IMR-90 (cell line): ENCODE results near the gene TBC1D24. TPM values are rescaled to one million over a fixed set of nuclear protein-coding genes. Genes with fewer than 3 reads are reported as not detected.

Experiments
- ATAC-seq: fragments of 200-7000 bp; cut with Tn5 transposase; 2 replicates; pipeline ENCODE4 v1.9.1; 2020; ENCODE audit warnings: low read depth, mild to moderate bottlenecking, moderate library complexity
- BruUV-seq: library from RNA; stranded (reverse); fragments of 400-500 nt; replicated peaks from 2 replicates; lab custom pipeline; 2021; lab: Mats Ljungman, UMichigan
- CTCF ChIA-PET: fragments of 300-600 bp; formaldehyde crosslinking; extraction: SDS; loops from one replicate; lab custom pipeline; 2021; ENCODE audit warnings: antibody characterized with exemption; lab: Yijun Ruan, JAX
- POLR2A ChIA-PET: fragments of 300-600 bp; sonication (Branson Sonifier 250); formaldehyde crosslinking; loops from one replicate; lab custom pipeline; 2022; ENCODE audit warnings: antibody characterized with exemption; ENCODE audit not compliant: unreplicated experiment; lab: Charles Lee
- DNase-seq: peaks from one replicate; pipeline ENCODE4 v3.0.0; 2013
- H2AFZ ChIP-seq: replicated peaks from 2 replicates; pipeline ENCODE3; 2013; ENCODE audit warnings: low read length, mild to moderate bottlenecking; ENCODE audit not compliant: poor library complexity
- H2AK5ac ChIP-seq: 2 replicates; pipeline ENCODE4 v1.6.1; 2013; ENCODE audit warnings: low read depth, low read length, inconsistent platforms
- H2AK9ac ChIP-seq: replicated peaks from 2 replicates; pipeline ENCODE3; 2013; ENCODE audit warnings: mild to moderate bottlenecking, low read depth, low read length, moderate library complexity; ENCODE audit not compliant: poor library complexity
- H2BK120ac ChIP-seq: 2 replicates; pipeline ENCODE4 v1.6.1; 2013; ENCODE audit warnings: low read depth, low read length, inconsistent platforms
- H2BK15ac ChIP-seq: 3 replicates; pipeline ENCODE4 v1.6.1; 2013; ENCODE audit warnings: low read depth, low read length, inconsistent platforms
- H2BK20ac ChIP-seq: 2 replicates; pipeline ENCODE4 v1.6.1; 2013; ENCODE audit warnings: low read depth, mild to moderate bottlenecking, inconsistent platforms, low read length, moderate library complexity
- H2BK5ac ChIP-seq: 2 replicates; pipeline ENCODE4 v1.6.1; 2013; ENCODE audit warnings: mild to moderate bottlenecking, low read depth, low read length, inconsistent platforms; ENCODE audit not compliant: poor library complexity, severe bottlenecking
- H3K14ac ChIP-seq: replicated peaks from 2 replicates; pipeline ENCODE4 v1.6.1; 2013; ENCODE audit warnings: low read depth, low read length, inconsistent platforms
- H3K18ac ChIP-seq: 2 replicates; pipeline ENCODE4 v1.6.1; 2013; ENCODE audit warnings: low read depth, low read length, control low read depth
- H3K23ac ChIP-seq: 2 replicates; pipeline ENCODE4 v1.6.1; 2013; ENCODE audit warnings: low read depth, low read length, inconsistent platforms
- H3K27ac ChIP-seq: 2 replicates; pipeline ENCODE4 v1.5.1; 2013; ENCODE audit warnings: mild to moderate bottlenecking, control low read depth, low read length; ENCODE audit not compliant: insufficient read depth
- H3K27me3 ChIP-seq: 2 replicates; pipeline ENCODE4 v1.6.1; 2013; ENCODE audit warnings: low read length; ENCODE audit not compliant: control insufficient read depth, insufficient read depth
- H3K36me3 ChIP-seq: 2 replicates; pipeline ENCODE4 v1.6.1; 2013; ENCODE audit warnings: low read length, mixed read lengths; ENCODE audit not compliant: control insufficient read depth, insufficient read depth
- H3K4ac ChIP-seq: 2 replicates; pipeline ENCODE4 v1.6.1; 2013; ENCODE audit warnings: low read depth, low read length, inconsistent platforms
- H3K4me1 ChIP-seq: 2 replicates; pipeline ENCODE4 v1.6.1; 2013; ENCODE audit warnings: low read length, mixed read lengths; ENCODE audit not compliant: control insufficient read depth, insufficient read depth
- H3K4me2 ChIP-seq: 2 replicates; pipeline ENCODE4 v1.6.1; 2013; ENCODE audit warnings: low read depth, mild to moderate bottlenecking, control low read depth, low read length, moderate library complexity
- H3K4me3 ChIP-seq: 2 replicates; pipeline ENCODE4 v1.5.1; 2013; ENCODE audit warnings: low read depth, mild to moderate bottlenecking, control low read depth, low read length, moderate library complexity; ENCODE audit not compliant: insufficient read depth
- H3K56ac ChIP-seq: 2 replicates; pipeline ENCODE4 v1.6.1; 2013; ENCODE audit warnings: low read length, inconsistent platforms; ENCODE audit not compliant: insufficient read depth; ENCODE audit errors: extremely low read depth
- H3K79me1 ChIP-seq, 2 experiments: 2 replicates each; pipeline ENCODE4 v1.6.1; 2013; ENCODE audit warnings: low read length in 2 of 2, inconsistent platforms in 1 of 2, low read depth in 1 of 2
- H3K9ac ChIP-seq: 2 replicates; pipeline ENCODE4 v1.6.1; 2013; ENCODE audit warnings: low read depth, low read length, control low read depth
- H3K9me1 ChIP-seq: 2 replicates; pipeline ENCODE4 v1.6.1; 2013; ENCODE audit warnings: low read length, inconsistent platforms; ENCODE audit not compliant: insufficient read depth
- H3K9me3 ChIP-seq: 2 replicates; pipeline ENCODE4 v1.6.1; 2013; ENCODE audit warnings: low read length; ENCODE audit not compliant: control insufficient read depth, insufficient read depth
- H4K20me1 ChIP-seq: 2 replicates; pipeline ENCODE4 v1.6.1; 2013; ENCODE audit warnings: low read length, inconsistent platforms; ENCODE audit not compliant: insufficient read depth
- H4K5ac ChIP-seq: 2 replicates; pipeline ENCODE4 v1.6.1; 2013; ENCODE audit warnings: mild to moderate bottlenecking, low read depth, low read length, control low read depth
- H4K8ac ChIP-seq, 2 experiments: 2 replicates each; pipeline ENCODE4 v1.6.1; 2013; ENCODE audit warnings: low read depth in 2 of 2, low read length in 2 of 2, control low read depth in 1 of 2, inconsistent platforms in 1 of 2
- H4K91ac ChIP-seq: 2 replicates; pipeline ENCODE4 v1.6.1; 2013; ENCODE audit warnings: low read depth, low read length, inconsistent platforms; ENCODE audit not compliant: insufficient read depth
- BHLHE40 ChIP-seq: fragments of 150-350 bp; IDR thresholded peaks from 2 replicates; pipeline ENCODE4 v1.6.1; 2016; ENCODE audit warnings: mild to moderate bottlenecking, low read depth, low read length
- CEBPB ChIP-seq: IDR thresholded peaks from 2 replicates; pipeline ENCODE4 v1.6.1; 2012; ENCODE audit warnings: low read depth, low read length, improper control_type of control experiment
- CHD1 ChIP-seq: IDR thresholded peaks from 2 replicates; pipeline ENCODE4 v1.6.1; 2012; ENCODE audit warnings: low read depth, low read length, improper control_type of control experiment
- FOS ChIP-seq: fragments of 150-350 bp; IDR thresholded peaks from 2 replicates; pipeline ENCODE4 v1.6.1; 2016; ENCODE audit warnings: low read depth, low read length
- MAFK ChIP-seq: IDR thresholded peaks from 2 replicates; pipeline ENCODE4 v1.6.1; 2012; ENCODE audit warnings: low read depth, low read length, improper control_type of control experiment
- MAZ ChIP-seq: IDR thresholded peaks from 2 replicates; pipeline ENCODE4 v1.6.1; 2012; ENCODE audit warnings: low read depth, mild to moderate bottlenecking, low read length, improper control_type of control experiment, moderate library complexity, borderline replicate concordance
- MXI1 ChIP-seq: IDR thresholded peaks from 2 replicates; pipeline ENCODE4 v1.6.1; 2012; ENCODE audit warnings: low read depth, mild to moderate bottlenecking, low read length, moderate library complexity, borderline replicate concordance
- NFE2L2 ChIP-seq: fragments of 150-350 bp; IDR thresholded peaks from 2 replicates; pipeline ENCODE4 v1.6.1; 2016; ENCODE audit warnings: low read depth, mild to moderate bottlenecking, low read length
- POLR2A ChIP-seq: IDR thresholded peaks from 2 replicates; pipeline ENCODE4 v1.6.1; 2012; ENCODE audit warnings: mild to moderate bottlenecking, low read depth, low read length
- RAD21 ChIP-seq: IDR thresholded peaks from 2 replicates; pipeline ENCODE4 v1.6.1; 2012; ENCODE audit warnings: low read length, improper control_type of control experiment
- RCOR1 ChIP-seq: IDR thresholded peaks from 2 replicates; pipeline ENCODE4 v1.6.1; 2012; ENCODE audit warnings: mild to moderate bottlenecking, low read length, improper control_type of control experiment; ENCODE audit not compliant: insufficient replicate concordance
- RFX5 ChIP-seq: IDR thresholded peaks from 2 replicates; pipeline ENCODE4 v1.8.0; 2012; ENCODE audit warnings: low read depth, mild to moderate bottlenecking, low read length, moderate library complexity
- SMC3 ChIP-seq: fragments of 150-350 bp; IDR thresholded peaks from 2 replicates; pipeline ENCODE4 v1.6.1; 2016; ENCODE audit warnings: low read depth, mild to moderate bottlenecking, antibody characterized with exemption, low read length, moderate library complexity
- WGBS, 2 experiments: methylation state at CpG; one replicate each; pipeline versions ENCODE4 v1.1.5 to v1.1.7; 2013; ENCODE audit warnings: missing lambda C conversion rate in 2 of 2; ENCODE audit not compliant: insufficient read length in 1 of 2; ENCODE audit errors: extremely low coverage in 2 of 2; 5-methylcytosine and 5-hydroxymethylcytosine counted together
- dilution Hi-C: fragments of 300-500 bp; cut with HindIII; formaldehyde crosslinking; loops from one replicate; pipeline ENCODE4 v1.14.3; 2018; ENCODE audit warnings: low sequenced_read_pairs; ENCODE audit not compliant: unreplicated experiment
- in situ Hi-C: fragments of 300-500 bp; cut with MboI; formaldehyde crosslinking; loops from 3 replicates; pipeline ENCODE4 v1.14.3; 2019; ENCODE audit warnings: low sequenced_read_pairs, inconsistent platforms, mixed read lengths
- intact Hi-C: fragments of 100-400 bp; cut with micrococcal nuclease; formaldehyde crosslinking; loops from 2 replicates; pipeline ENCODE4 v1.10.0; 2022
- polyA plus RNA-seq, 3 experiments: library from polyadenylated mRNA; depleted of rRNA; stranded (reverse); fragments of >200 nt; gene quantifications; 2 replicates each; pipeline ENCODE4 v1.2.3, GENCODE V29; 2012; ENCODE audit warnings: low replicate concordance in 1 of 3
- total RNA-seq: library from RNA; depleted of rRNA; stranded (reverse); fragments of >200 nt; gene quantifications from 2 replicates; pipeline ENCODE4 v1.2.3, GENCODE V29; 2012
- TF ChIP-seq, protein P1 (sequence below): fragments of 150-350 bp; IDR thresholded peaks from 2 replicates; pipeline ENCODE4 v1.6.1; 2016; ENCODE audit warnings: low read depth, mild to moderate bottlenecking, low read length, moderate library complexity, borderline replicate concordance
- TF ChIP-seq, protein P2 (sequence below): fragments of 150-350 bp; IDR thresholded peaks from 2 replicates; pipeline ENCODE4 v1.6.1; 2017; ENCODE audit warnings: mild to moderate bottlenecking, antibody characterized with exemption, low read length, low read depth
- TF ChIP-seq, protein P3 (sequence below): conservative IDR thresholded peaks from 2 replicates; pipeline ENCODE4 v1.5.1; 2012; ENCODE audit warnings: mild to moderate bottlenecking, low read depth, low read length, improper control_type of control experiment

Gene TBC1D24
- total and polyA plus RNA-seq, 2 of the 4 experiments (the other 2 are of a cell fraction) = 7.5 to 13.4 TPM

DNA sequence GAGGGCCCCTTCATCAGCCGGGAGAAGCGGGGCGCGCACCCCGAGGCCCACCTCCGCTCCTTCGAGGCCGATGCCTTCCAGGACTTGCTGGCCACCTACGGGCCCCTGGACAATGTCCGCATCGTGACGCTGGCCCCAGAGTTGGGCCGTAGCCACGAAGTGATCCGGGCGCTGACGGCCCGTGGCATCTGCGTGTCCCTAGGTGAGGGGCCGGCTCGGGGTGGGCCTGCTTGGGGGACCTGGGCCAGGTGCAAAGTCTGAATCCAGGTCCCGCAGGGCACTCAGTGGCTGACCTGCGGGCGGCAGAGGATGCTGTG lies 52.8 kb downstream of the TBC1D24 start:
- ATAC-seq (no peak), DNase-seq (no peak)
- TF ChIP-seq BHLHE40 (no peak), SMC3 (no peak), NFE2L2 (no peak), MAZ (no peak), RCOR1 (no peak), RFX5 (no peak), POLR2A (no peak), MAFK (no peak), FOS (no peak), CEBPB (no peak), CHD1 (no peak), RAD21 (no peak), MXI1 (no peak)
- TF ChIP-seq, protein P1, sequence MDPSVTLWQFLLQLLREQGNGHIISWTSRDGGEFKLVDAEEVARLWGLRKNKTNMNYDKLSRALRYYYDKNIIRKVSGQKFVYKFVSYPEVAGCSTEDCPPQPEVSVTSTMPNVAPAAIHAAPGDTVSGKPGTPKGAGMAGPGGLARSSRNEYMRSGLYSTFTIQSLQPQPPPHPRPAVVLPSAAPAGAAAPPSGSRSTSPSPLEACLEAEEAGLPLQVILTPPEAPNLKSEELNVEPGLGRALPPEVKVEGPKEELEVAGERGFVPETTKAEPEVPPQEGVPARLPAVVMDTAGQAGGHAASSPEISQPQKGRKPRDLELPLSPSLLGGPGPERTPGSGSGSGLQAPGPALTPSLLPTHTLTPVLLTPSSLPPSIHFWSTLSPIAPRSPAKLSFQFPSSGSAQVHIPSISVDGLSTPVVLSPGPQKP = no peak
- TF ChIP-seq, protein P2, sequence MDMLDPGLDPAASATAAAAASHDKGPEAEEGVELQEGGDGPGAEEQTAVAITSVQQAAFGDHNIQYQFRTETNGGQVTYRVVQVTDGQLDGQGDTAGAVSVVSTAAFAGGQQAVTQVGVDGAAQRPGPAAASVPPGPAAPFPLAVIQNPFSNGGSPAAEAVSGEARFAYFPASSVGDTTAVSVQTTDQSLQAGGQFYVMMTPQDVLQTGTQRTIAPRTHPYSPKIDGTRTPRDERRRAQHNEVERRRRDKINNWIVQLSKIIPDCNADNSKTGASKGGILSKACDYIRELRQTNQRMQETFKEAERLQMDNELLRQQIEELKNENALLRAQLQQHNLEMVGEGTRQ = no peak
- TF ChIP-seq, protein P3, sequence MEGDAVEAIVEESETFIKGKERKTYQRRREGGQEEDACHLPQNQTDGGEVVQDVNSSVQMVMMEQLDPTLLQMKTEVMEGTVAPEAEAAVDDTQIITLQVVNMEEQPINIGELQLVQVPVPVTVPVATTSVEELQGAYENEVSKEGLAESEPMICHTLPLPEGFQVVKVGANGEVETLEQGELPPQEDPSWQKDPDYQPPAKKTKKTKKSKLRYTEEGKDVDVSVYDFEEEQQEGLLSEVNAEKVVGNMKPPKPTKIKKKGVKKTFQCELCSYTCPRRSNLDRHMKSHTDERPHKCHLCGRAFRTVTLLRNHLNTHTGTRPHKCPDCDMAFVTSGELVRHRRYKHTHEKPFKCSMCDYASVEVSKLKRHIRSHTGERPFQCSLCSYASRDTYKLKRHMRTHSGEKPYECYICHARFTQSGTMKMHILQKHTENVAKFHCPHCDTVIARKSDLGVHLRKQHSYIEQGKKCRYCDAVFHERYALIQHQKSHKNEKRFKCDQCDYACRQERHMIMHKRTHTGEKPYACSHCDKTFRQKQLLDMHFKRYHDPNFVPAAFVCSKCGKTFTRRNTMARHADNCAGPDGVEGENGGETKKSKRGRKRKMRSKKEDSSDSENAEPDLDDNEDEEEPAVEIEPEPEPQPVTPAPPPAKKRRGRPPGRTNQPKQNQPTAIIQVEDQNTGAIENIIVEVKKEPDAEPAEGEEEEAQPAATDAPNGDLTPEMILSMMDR = no peak
- no peak overlapping the region for H3K4me2 ChIP-seq
- WGBS, 2 experiments = 100% methylated on average over 2 of the region's 24 CpGs; no CpG with 5 or more reads in 1 of the 2 experiments
- in situ Hi-C loops = no loop called here
- peaks cover 7% of the 10 kb centered on the region for H3K4me1 ChIP-seq
- no peak overlapping the region for H4K8ac ChIP-seq
- H4K5ac ChIP-seq = no peak overlapping the region
- no peak overlapping the region for H2BK5ac ChIP-seq
- CTCF ChIA-PET = no interaction called here
- intact Hi-C loops = no loop called here
- no peaks in the 10 kb centered on the region for H3K27me3 ChIP-seq
- no peak overlapping the region for H3K9ac ChIP-seq
- peaks cover 10 to 43% of the 10 kb centered on the region in 2 experiments for H3K79me1 ChIP-seq
- no peak overlapping the region for H3K23ac ChIP-seq
- no peak overlapping the region for H3K4ac ChIP-seq
- no peaks in the 10 kb centered on the region for H3K9me3 ChIP-seq
- no peak overlapping the region for H2BK15ac ChIP-seq
- H3K56ac ChIP-seq = no peak overlapping the region
- H3K14ac ChIP-seq = no peak overlapping the region
- no peak overlapping the region for H2AFZ ChIP-seq
- H2BK20ac ChIP-seq = no peak overlapping the region
- H3K18ac ChIP-seq = no peak overlapping the region
- no TSS peak for BruUV-seq
- POLR2A ChIA-PET = no interaction called here
- no peak overlapping the region for H2AK5ac ChIP-seq
- H3K36me3 ChIP-seq = peaks cover 57% of the 10 kb centered on the region
- H2BK120ac ChIP-seq = no peak overlapping the region
- no peaks in the 10 kb centered on the region; the same call in none of the 2 replicates for H4K20me1 ChIP-seq
- no peak overlapping the region for H2AK9ac ChIP-seq
- H3K9me1 ChIP-seq = no peaks in the 10 kb centered on the region
- H3K27ac ChIP-seq = no peak overlapping the region
- no peak overlapping the region for H4K91ac ChIP-seq
- H3K4me3 ChIP-seq = no peak overlapping the region
- dilution Hi-C loops = no loop called here
